ENCODE measurements around the gene TRIM33.

DNA sequence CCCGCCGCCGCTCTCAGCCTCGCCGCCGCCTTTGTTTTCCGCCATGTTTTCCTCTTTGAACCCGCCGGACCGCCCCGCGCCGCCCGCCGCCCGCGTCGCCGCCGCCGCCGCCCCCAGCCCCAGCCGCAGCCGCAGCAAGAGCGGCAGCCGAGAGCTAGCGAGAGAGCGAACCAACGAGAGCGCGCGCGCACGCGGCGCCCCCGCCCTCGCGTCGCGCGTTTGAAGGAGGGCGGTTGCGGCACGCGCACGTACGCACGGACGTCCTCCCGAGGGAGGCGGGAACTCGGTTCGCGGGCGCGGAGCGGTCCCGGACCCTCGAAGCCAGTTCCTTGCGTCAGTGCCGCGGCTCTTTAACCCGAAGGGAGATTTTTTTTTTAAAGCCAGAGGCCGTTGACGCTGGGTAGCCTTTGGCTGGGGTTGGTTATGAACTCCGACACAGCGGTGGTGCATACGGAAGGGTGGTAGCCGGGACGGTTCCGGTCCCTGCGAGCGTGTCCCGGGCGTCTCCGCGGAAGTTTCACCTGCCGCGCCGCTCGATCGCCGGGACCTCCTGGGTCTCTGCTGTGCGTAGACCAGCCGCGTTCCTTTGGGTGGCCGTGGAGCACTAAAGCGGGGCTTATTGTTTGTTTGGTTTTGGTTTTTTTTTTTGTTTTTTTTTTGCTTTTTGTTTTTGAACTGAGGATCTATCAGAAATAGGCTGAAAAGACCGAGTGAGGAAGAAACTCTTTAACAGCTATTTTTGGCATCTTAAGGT, at the start of gene TRIM33:
- TF ChIP-seq, protein P1, sequence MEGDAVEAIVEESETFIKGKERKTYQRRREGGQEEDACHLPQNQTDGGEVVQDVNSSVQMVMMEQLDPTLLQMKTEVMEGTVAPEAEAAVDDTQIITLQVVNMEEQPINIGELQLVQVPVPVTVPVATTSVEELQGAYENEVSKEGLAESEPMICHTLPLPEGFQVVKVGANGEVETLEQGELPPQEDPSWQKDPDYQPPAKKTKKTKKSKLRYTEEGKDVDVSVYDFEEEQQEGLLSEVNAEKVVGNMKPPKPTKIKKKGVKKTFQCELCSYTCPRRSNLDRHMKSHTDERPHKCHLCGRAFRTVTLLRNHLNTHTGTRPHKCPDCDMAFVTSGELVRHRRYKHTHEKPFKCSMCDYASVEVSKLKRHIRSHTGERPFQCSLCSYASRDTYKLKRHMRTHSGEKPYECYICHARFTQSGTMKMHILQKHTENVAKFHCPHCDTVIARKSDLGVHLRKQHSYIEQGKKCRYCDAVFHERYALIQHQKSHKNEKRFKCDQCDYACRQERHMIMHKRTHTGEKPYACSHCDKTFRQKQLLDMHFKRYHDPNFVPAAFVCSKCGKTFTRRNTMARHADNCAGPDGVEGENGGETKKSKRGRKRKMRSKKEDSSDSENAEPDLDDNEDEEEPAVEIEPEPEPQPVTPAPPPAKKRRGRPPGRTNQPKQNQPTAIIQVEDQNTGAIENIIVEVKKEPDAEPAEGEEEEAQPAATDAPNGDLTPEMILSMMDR (IDR thresholded peaks at IDR 0.05) = no peak
- TF ChIP-seq POLR2A (IDR thresholded peaks at IDR 0.05) (peak; percentile 66 to 84), POLR2AphosphoS5 (IDR thresholded peaks at IDR 0.05) (peak; percentile 90)

All from gastroesophageal sphincter (tissue), 3 donors.